HG03565 (cell line): ENCODE data around the gene FADD.

Experiments
- ATAC-seq: cut with Tn5 transposase; IDR thresholded peaks from one replicate; pipeline ENCODE4 v1.9.1; 2021; ENCODE audit warnings: mild to moderate bottlenecking, moderate library complexity; ENCODE audit not compliant: unreplicated experiment

The FADD gene

DNA sequence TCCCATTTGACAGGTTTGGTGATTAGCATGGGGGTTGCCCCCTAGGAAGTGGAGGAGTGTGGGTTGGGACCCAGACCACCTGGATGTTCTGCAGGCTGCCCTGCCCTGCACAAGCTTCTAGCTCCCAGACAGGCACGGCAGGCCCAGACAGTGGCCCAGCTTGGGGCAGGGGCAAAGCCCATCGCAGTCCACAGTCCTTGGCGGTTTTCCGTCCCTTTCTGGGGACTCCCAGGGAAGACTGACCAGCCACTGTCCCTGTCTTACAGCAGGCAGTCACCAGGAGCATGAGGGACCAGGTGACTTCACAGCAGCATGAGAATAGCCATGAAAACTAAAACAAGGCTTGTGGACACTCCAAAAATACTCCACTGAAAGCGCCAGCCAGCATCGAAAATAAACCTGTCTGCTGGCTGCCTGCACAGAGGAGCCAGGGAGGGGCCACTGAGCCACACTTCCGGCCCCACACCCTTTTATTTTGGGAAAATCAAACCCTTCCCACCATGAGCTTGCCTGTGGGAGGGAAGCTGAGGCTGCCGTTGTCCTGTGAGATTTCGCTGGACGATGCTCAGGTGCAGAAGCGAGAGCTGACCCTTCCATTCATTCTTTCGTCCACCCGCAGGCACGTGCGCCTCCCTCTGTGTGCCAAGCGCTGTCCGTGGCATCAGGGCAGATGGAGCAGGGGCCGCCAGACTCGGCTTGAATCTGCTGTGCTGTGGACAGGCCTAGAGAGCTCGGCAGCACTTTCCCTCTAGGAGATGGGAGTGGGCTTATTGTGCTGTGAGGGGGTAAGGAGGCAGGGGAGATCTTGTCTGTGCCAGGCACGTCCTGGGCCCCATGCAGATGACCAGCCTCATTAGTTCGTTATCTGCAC, 28.0 kb downstream of the FADD start:
- no peak for ATAC-seq

GRCh38 chr11:70233034-70233433, 29.9 kb downstream of the FADD start:
- no peak for ATAC-seq

DNA sequence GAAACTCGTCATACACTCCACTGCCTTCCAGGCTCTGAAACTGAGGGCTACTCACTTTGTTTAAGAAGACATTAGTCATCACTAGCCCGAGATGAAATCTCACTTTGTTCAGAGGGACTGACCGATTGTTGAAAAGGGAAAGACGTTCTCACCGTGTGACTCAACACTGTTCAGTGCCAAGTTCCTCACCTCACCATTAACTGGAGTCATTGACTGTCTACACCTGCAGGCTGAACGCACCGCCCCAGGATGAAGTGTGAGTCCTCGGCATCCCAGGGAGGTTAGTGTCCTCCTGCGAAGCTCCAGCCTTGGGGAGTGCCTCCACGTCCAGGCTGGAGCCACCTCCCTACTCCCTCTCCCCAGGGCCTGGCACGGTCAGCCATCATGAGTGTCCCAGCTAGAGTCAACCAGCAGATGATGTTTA, 30.4 kb downstream of the FADD start:
- ATAC-seq = no peak

- no peak for ATAC-seq
Measured at GRCh38 chr11:70233962-70234361, 30.9 kb downstream of the FADD start.

GRCh38 chr11:70240337-70240736, 37.2 kb downstream of the FADD start:
- ATAC-seq = no peak

- no peak for ATAC-seq
Measured at GRCh38 chr11:70241709-70242108, 38.6 kb downstream of the FADD start.

- ATAC-seq = no peak
Measured at GRCh38 chr11:70242885-70243284, 39.8 kb downstream of the FADD start.

GRCh38 chr11:70243912-70244652, 41.0 kb downstream of the FADD start:
- ATAC-seq = no peak

- no peak for ATAC-seq
Measured at GRCh38 chr11:70244698-70245097, 41.6 kb downstream of the FADD start.

GRCh38 chr11:70246196-70246595, 43.1 kb downstream of the FADD start:
- ATAC-seq = no peak

GRCh38 chr11:70247042-70247709, 44.1 kb downstream of the FADD start:
- no peak for ATAC-seq

- ATAC-seq = no peak
Measured at GRCh38 chr11:70247710-70248072, 44.6 kb downstream of the FADD start.

- no peak for ATAC-seq
Measured at GRCh38 chr11:70250876-70251658, 48.0 kb downstream of the FADD start.

DNA sequence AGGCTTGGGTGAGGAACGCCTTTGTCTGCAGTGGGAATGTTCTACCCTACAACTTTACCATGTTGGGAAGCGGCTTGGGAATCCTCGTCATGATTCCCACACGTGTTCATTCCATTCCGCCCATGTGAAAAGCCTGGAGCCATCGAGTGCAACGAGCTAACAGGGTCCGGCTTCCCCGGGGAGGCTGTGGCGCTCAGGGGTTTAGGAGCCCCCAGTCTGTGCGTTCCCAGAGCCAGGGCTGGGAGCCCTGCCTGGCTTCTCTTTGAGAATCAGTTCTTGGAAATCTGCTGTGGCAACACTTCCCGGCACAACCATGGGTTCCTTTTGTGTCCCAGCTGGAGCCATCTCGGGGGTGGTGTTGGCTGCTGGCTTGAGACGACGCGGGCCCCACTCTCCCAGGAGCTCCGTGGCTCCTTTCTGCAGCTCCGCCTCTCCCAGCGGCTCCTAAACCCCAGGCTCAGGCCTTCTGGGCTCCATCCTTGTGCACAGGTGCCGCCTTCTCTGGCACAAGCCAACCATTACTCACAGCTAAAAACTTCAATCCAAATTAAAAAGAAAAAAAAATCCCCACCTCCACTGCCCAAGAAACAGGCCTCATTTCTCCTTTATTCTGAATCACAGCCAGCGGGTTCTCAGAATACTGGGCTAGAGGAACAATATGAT, 48.7 kb downstream of the FADD start:
- ATAC-seq = no peak

DNA sequence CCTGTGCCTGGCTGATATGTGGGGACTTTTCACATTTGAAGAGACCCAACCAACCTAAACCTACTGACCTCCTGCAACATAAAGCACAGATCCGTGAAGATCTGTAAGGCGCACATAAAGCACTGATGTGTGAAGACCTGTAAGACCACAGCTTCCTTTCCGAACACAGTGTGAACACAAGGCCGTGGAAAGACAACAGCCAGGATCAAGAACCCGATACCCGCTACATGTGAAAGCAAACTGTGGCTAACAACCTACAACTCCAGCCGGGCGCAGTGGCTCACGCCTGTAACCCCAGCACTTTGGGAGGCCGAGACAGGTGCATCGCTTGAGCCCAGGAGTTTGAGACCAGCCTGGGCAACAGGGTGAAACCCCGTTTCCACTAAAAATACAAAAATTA, 49.7 kb downstream of the FADD start:
- ATAC-seq = no peak

- ATAC-seq = no peak
Measured at GRCh38 chr11:70255477-70256116, 52.5 kb downstream of the FADD start.
